ENCODE measurements around the gene CD55. TPM values are rescaled to one million over a fixed set of nuclear protein-coding genes. Genes with fewer than 3 reads are reported as not detected.

Gene CD55
- total RNA-seq, 1 experiment from 2014 or later: 17.2 TPM

DNA sequence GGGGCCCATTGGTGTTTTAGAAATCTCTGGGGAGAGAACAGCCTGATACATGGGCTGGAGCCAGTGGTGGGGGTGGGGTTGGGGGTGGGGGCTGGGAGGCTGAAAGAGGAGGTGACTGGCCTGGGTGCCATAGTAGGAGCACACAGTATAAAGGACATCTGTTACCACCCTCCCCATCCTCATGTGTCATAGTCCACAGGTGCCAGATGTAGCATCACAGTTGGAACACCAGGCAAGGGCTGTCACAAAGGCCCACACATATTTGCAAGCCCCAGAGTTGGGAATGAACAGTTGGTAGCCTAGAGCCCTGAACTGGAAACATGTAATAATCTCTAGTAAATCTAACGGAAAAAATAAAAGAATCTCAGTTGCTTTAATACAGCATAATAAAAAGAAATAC, 77.5 kb downstream of the CD55 start:
- DNase-seq (ENCODE audit: low spot score) (no peak), ATAC-seq (no peak)
- H3K36me3 Mint-ChIP-seq: no peaks in the 10 kb centered on the region
- H3K27me3 Mint-ChIP-seq (ENCODE audit: low read depth): no peaks in the 10 kb centered on the region
- no peak overlapping the region for H3K27ac Mint-ChIP-seq
- POLR2A ChIA-PET: no interaction called here
- peaks cover 4% of the 10 kb centered on the region; the same call in 1 of the 2 replicates for H3K4me1 Mint-ChIP-seq
- no peak overlapping the region for H3K4me3 Mint-ChIP-seq
- CTCF ChIA-PET: interaction anchor here (3.5 kb wide), 1 partner anchor 101 kb away, joined by 11 read pairs; no protein-coding TSS in a partner anchor
- no peaks in the 10 kb centered on the region for H3K9me3 Mint-ChIP-seq
- TF ChIP-seq, protein P1, sequence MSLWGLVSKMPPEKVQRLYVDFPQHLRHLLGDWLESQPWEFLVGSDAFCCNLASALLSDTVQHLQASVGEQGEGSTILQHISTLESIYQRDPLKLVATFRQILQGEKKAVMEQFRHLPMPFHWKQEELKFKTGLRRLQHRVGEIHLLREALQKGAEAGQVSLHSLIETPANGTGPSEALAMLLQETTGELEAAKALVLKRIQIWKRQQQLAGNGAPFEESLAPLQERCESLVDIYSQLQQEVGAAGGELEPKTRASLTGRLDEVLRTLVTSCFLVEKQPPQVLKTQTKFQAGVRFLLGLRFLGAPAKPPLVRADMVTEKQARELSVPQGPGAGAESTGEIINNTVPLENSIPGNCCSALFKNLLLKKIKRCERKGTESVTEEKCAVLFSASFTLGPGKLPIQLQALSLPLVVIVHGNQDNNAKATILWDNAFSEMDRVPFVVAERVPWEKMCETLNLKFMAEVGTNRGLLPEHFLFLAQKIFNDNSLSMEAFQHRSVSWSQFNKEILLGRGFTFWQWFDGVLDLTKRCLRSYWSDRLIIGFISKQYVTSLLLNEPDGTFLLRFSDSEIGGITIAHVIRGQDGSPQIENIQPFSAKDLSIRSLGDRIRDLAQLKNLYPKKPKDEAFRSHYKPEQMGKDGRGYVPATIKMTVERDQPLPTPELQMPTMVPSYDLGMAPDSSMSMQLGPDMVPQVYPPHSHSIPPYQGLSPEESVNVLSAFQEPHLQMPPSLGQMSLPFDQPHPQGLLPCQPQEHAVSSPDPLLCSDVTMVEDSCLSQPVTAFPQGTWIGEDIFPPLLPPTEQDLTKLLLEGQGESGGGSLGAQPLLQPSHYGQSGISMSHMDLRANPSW (CRISPR knock-in tag; conservative IDR thresholded peaks at IDR 0.05; ENCODE audit: low read depth): no peak
- TF ChIP-seq TEAD1 (CRISPR knock-in tag; IDR thresholded peaks at IDR 0.05) (no peak), MYBL2 (CRISPR knock-in tag; IDR thresholded peaks at IDR 0.05) (no peak), ATF1 (CRISPR knock-in tag; IDR thresholded peaks at IDR 0.05) (no peak), ZNF121 (CRISPR knock-in tag; IDR thresholded peaks at IDR 0.05) (no peak), ZNF671 (CRISPR knock-in tag; IDR thresholded peaks at IDR 0.05) (no peak), TCF7 (CRISPR knock-in tag; IDR thresholded peaks at IDR 0.05; ENCODE audit: low read depth) (no peak), NFE2L1 (CRISPR knock-in tag; IDR thresholded peaks at IDR 0.05) (no peak), OVOL2 (CRISPR knock-in tag; IDR thresholded peaks at IDR 0.05; ENCODE audit: borderline replicate concordance) (no peak), GTF2I (CRISPR knock-in tag; conservative IDR thresholded peaks at IDR 0.05) (no peak), SMAD3 (CRISPR knock-in tag; IDR thresholded peaks at IDR 0.05; ENCODE audit: borderline replicate concordance) (no peak)
- TF ChIP-seq, protein P2, sequence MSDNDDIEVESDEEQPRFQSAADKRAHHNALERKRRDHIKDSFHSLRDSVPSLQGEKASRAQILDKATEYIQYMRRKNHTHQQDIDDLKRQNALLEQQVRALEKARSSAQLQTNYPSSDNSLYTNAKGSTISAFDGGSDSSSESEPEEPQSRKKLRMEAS (CRISPR knock-in tag; IDR thresholded peaks at IDR 0.05): no peak
- TF ChIP-seq, protein P3, sequence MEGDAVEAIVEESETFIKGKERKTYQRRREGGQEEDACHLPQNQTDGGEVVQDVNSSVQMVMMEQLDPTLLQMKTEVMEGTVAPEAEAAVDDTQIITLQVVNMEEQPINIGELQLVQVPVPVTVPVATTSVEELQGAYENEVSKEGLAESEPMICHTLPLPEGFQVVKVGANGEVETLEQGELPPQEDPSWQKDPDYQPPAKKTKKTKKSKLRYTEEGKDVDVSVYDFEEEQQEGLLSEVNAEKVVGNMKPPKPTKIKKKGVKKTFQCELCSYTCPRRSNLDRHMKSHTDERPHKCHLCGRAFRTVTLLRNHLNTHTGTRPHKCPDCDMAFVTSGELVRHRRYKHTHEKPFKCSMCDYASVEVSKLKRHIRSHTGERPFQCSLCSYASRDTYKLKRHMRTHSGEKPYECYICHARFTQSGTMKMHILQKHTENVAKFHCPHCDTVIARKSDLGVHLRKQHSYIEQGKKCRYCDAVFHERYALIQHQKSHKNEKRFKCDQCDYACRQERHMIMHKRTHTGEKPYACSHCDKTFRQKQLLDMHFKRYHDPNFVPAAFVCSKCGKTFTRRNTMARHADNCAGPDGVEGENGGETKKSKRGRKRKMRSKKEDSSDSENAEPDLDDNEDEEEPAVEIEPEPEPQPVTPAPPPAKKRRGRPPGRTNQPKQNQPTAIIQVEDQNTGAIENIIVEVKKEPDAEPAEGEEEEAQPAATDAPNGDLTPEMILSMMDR (IDR thresholded peaks at IDR 0.05): no peak
- TF ChIP-seq, protein P4, sequence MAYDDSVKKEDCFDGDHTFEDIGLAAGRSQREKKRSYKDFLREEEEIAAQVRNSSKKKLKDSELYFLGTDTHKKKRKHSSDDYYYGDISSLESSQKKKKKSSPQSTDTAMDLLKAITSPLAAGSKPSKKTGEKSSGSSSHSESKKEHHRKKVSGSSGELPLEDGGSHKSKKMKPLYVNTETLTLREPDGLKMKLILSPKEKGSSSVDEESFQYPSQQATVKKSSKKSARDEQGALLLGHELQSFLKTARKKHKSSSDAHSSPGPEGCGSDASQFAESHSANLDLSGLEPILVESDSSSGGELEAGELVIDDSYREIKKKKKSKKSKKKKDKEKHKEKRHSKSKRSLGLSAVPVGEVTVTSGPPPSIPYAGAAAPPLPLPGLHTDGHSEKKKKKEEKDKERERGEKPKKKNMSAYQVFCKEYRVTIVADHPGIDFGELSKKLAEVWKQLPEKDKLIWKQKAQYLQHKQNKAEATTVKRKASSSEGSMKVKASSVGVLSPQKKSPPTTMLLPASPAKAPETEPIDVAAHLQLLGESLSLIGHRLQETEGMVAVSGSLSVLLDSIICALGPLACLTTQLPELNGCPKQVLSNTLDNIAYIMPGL (CRISPR knock-in tag; IDR thresholded peaks at IDR 0.05): no peak
- TF ChIP-seq, protein P5, sequence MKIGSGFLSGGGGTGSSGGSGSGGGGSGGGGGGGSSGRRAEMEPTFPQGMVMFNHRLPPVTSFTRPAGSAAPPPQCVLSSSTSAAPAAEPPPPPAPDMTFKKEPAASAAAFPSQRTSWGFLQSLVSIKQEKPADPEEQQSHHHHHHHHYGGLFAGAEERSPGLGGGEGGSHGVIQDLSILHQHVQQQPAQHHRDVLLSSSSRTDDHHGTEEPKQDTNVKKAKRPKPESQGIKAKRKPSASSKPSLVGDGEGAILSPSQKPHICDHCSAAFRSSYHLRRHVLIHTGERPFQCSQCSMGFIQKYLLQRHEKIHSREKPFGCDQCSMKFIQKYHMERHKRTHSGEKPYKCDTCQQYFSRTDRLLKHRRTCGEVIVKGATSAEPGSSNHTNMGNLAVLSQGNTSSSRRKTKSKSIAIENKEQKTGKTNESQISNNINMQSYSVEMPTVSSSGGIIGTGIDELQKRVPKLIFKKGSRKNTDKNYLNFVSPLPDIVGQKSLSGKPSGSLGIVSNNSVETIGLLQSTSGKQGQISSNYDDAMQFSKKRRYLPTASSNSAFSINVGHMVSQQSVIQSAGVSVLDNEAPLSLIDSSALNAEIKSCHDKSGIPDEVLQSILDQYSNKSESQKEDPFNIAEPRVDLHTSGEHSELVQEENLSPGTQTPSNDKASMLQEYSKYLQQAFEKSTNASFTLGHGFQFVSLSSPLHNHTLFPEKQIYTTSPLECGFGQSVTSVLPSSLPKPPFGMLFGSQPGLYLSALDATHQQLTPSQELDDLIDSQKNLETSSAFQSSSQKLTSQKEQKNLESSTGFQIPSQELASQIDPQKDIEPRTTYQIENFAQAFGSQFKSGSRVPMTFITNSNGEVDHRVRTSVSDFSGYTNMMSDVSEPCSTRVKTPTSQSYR (CRISPR knock-in tag; IDR thresholded peaks at IDR 0.05): no peak
- TF ChIP-seq, protein P6, sequence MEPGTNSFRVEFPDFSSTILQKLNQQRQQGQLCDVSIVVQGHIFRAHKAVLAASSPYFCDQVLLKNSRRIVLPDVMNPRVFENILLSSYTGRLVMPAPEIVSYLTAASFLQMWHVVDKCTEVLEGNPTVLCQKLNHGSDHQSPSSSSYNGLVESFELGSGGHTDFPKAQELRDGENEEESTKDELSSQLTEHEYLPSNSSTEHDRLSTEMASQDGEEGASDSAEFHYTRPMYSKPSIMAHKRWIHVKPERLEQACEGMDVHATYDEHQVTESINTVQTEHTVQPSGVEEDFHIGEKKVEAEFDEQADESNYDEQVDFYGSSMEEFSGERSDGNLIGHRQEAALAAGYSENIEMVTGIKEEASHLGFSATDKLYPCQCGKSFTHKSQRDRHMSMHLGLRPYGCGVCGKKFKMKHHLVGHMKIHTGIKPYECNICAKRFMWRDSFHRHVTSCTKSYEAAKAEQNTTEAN (CRISPR knock-in tag; IDR thresholded peaks at IDR 0.05): no peak

Data from WTC11 (cell line).